HEK293 (cell line): Measurements from ENCODE around the gene CD2AP.

Experiments used
- CTCF ChIA-PET: fragments of 350-600 bp; formaldehyde crosslinking; extraction: SDS; loops from one replicate; lab custom pipeline; 2021; ENCODE audit warnings: antibody characterized with exemption; lab: Yijun Ruan, JAX
- POLR2A ChIA-PET: fragments of 300-600 bp; formaldehyde crosslinking; extraction: SDS; loops from one replicate; lab custom pipeline; 2020; ENCODE audit warnings: antibody characterized with exemption, inconsistent platforms; lab: Yijun Ruan, JAX
- H3K27ac ChIP-seq: fragments of 200-500 bp; sonication (Bioruptor generic); 2 replicates; pipeline ENCODE4 v1.5.1; 2014; ENCODE audit warnings: low read depth, low read length, control low read depth, inconsistent platforms; ENCODE audit errors: extremely low read depth
- H3K36me3 ChIP-seq, 2 experiments: fragments of 200-500 bp in 1 of 2; sonication (Bioruptor generic) in 1 of 2; 1 replicate in 1 of 2; 2 replicates in 1 of 2; pipeline ENCODE4 v1.5.1; 2014 to 2017; ENCODE audit warnings: inconsistent platforms in 2 of 2, low read length in 2 of 2; ENCODE audit not compliant: control insufficient read depth in 2 of 2, insufficient read depth in 1 of 2
- H3K4me1 ChIP-seq: fragments of 200-500 bp; sonication (Bioruptor generic); 2 replicates; pipeline ENCODE4 v1.5.1; 2014; ENCODE audit warnings: mild to moderate bottlenecking, low read length, inconsistent platforms; ENCODE audit not compliant: control insufficient read depth, insufficient read depth
- H3K4me3 ChIP-seq: 2 replicates; pipeline ENCODE4 v1.5.1; 2011; ENCODE audit warnings: low read depth, mild to moderate bottlenecking, control low read depth, low read length, moderate library complexity
- H3K9me3 ChIP-seq: fragments of 200-500 bp; sonication (Bioruptor generic); 2 replicates; pipeline ENCODE4 v1.5.1; 2014; ENCODE audit warnings: low read depth, low read length, inconsistent platforms; ENCODE audit not compliant: control insufficient read depth, insufficient read depth
- KLF7 ChIP-seq: fragments of 450-650 bp; formaldehyde crosslinking; IDR thresholded peaks from 2 replicates; pipeline ENCODE4 v1.5.1; 2016; ENCODE audit warnings: missing biosample characterization, missing genetic modification characterization, borderline replicate concordance
- OSR2 ChIP-seq: fragments of 450-650 bp; formaldehyde crosslinking; IDR thresholded peaks from 2 replicates; pipeline ENCODE4 v1.5.1; 2016; ENCODE audit warnings: missing biosample characterization, missing genetic modification characterization
- SCRT1 ChIP-seq: fragments of 450-650 bp; formaldehyde crosslinking; IDR thresholded peaks from 2 replicates; pipeline ENCODE4 v1.5.1; 2016; ENCODE audit warnings: missing biosample characterization, missing genetic modification characterization, borderline replicate concordance
- SETDB1 ChIP-seq: IDR thresholded peaks from one replicate; pipeline ENCODE4 v1.6.1; 2017; ENCODE audit warnings: mild to moderate bottlenecking, low read length, moderate library complexity, mixed read lengths; ENCODE audit not compliant: insufficient read length
- ZBTB17 ChIP-seq: fragments of 450-650 bp; formaldehyde crosslinking; IDR thresholded peaks from 2 replicates; pipeline ENCODE4 v1.5.1; 2016; ENCODE audit warnings: missing biosample characterization, missing genetic modification characterization
- ZEB2 ChIP-seq: fragments of 450-650 bp; formaldehyde crosslinking; IDR thresholded peaks from 2 replicates; pipeline ENCODE4 v1.5.1; 2016; ENCODE audit warnings: missing biosample characterization, missing genetic modification characterization
- ZNF114 ChIP-seq: fragments of 450-650 bp; formaldehyde crosslinking; IDR thresholded peaks from 2 replicates; pipeline ENCODE4 v1.5.0; 2017; ENCODE audit warnings: missing biosample characterization, missing genetic modification characterization
- ZNF132 ChIP-seq: fragments of 450-650 bp; formaldehyde crosslinking; IDR thresholded peaks from 2 replicates; pipeline ENCODE4 v1.5.1; 2017; ENCODE audit warnings: missing biosample characterization, missing genetic modification characterization, borderline replicate concordance
- ZNF391 ChIP-seq: fragments of 450-650 bp; formaldehyde crosslinking; IDR thresholded peaks from 2 replicates; pipeline ENCODE4 v1.5.1; 2016; ENCODE audit warnings: low read depth, missing biosample characterization, missing genetic modification characterization, borderline replicate concordance
- ZNF404 ChIP-seq: fragments of 450-650 bp; formaldehyde crosslinking; IDR thresholded peaks from 2 replicates; pipeline ENCODE4 v1.5.1; 2017; ENCODE audit warnings: missing biosample characterization, missing genetic modification characterization
- ZNF426 ChIP-seq: fragments of 450-650 bp; formaldehyde crosslinking; IDR thresholded peaks from 2 replicates; pipeline ENCODE4 v1.5.1; 2017; ENCODE audit warnings: missing biosample characterization, missing genetic modification characterization, mild to moderate bottlenecking, inconsistent platforms, moderate library complexity
- ZNF433 ChIP-seq: fragments of 450-650 bp; formaldehyde crosslinking; IDR thresholded peaks from 2 replicates; pipeline ENCODE4 v1.5.1; 2016; ENCODE audit warnings: missing biosample characterization, missing genetic modification characterization, low read depth
- ZNF521 ChIP-seq: fragments of 450-650 bp; formaldehyde crosslinking; IDR thresholded peaks from 2 replicates; pipeline ENCODE4 v1.5.1; 2017; ENCODE audit warnings: missing biosample characterization, mild to moderate bottlenecking, missing genetic modification characterization
- ZNF544 ChIP-seq: fragments of 450-650 bp; formaldehyde crosslinking; IDR thresholded peaks from 2 replicates; pipeline ENCODE4 v1.5.0; 2017; ENCODE audit warnings: missing biosample characterization, missing genetic modification characterization
- ZNF571 ChIP-seq: fragments of 450-650 bp; formaldehyde crosslinking; IDR thresholded peaks from 2 replicates; pipeline ENCODE4 v1.5.0; 2017; ENCODE audit warnings: missing biosample characterization, missing genetic modification characterization
- ZNF624 ChIP-seq: fragments of 450-650 bp; formaldehyde crosslinking; IDR thresholded peaks from 2 replicates; pipeline ENCODE4 v1.5.1; 2017; ENCODE audit warnings: missing biosample characterization, missing genetic modification characterization
- ZNF776 ChIP-seq: fragments of 450-650 bp; formaldehyde crosslinking; IDR thresholded peaks from 2 replicates; pipeline ENCODE4 v1.5.0; 2017; ENCODE audit warnings: missing biosample characterization, missing genetic modification characterization, borderline replicate concordance
- ZNF830 ChIP-seq: fragments of 450-650 bp; IDR thresholded peaks from 2 replicates; pipeline ENCODE4 v1.5.0; 2018; ENCODE audit warnings: missing biosample characterization, missing genetic modification characterization, low read depth, mild to moderate bottlenecking, moderate library complexity
- TF ChIP-seq, protein P1 (sequence below): fragments of 450-650 bp; formaldehyde crosslinking; IDR thresholded peaks from 2 replicates; pipeline ENCODE4 v1.5.1; 2016; ENCODE audit warnings: missing biosample characterization, missing genetic modification characterization
- TF ChIP-seq, protein P2 (sequence below): fragments of 450-650 bp; formaldehyde crosslinking; IDR thresholded peaks from 2 replicates; pipeline ENCODE4 v1.5.1; 2016; ENCODE audit warnings: missing biosample characterization, missing genetic modification characterization
- TF ChIP-seq, protein P3 (sequence below): fragments of 450-650 bp; formaldehyde crosslinking; IDR thresholded peaks from 2 replicates; pipeline ENCODE4 v1.5.1; 2017; ENCODE audit warnings: missing biosample characterization, missing genetic modification characterization
- TF ChIP-seq, protein P4 (sequence below): fragments of 450-650 bp; IDR thresholded peaks from 2 replicates; pipeline ENCODE4 v1.5.1; 2018; ENCODE audit warnings: missing biosample characterization, mild to moderate bottlenecking, missing genetic modification characterization

CD2AP gene

DNA sequence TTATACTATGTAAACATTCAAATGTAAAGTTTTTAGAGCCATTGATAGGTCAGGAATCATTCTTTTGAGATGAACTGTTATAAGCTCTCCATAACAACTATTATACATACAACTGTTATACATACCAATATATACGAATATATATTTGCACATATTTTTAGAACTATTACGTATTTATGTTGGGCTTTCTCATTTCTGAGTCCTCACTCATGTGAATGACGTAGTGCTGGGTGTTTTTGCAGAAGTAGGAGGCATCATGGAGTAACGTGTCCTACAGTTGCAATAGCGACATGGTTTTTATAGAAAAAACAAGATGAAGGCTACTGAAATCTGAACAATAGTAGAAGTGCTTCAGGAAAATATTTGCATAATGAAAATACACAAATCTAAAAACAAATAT is 184.4 kb downstream of the CD2AP start:
- TF ChIP-seq ZNF776 (tag by site-specific recombination) (no peak), ZNF624 (tag by site-specific recombination) (no peak), ZNF521 (tag by site-specific recombination) (no peak), ZNF404 (tag by site-specific recombination) (no peak), ZBTB17 (no peak), ZNF830 (no peak)
- TF ChIP-seq, all 188 proteins: peak for 0
- POLR2A ChIA-PET: no interaction called here
- no peaks in the 10 kb centered on the region for H3K9me3 ChIP-seq
- H3K27ac ChIP-seq: no peak overlapping the region
- CTCF ChIA-PET: interaction anchor here (1.0 kb wide), 1 partner anchor 10 kb away, joined by 3 read pairs; no protein-coding TSS in a partner anchor
- no peak overlapping the region for H3K4me3 ChIP-seq
- H3K36me3 ChIP-seq: no peaks in the 10 kb centered on the region
- no peaks in the 10 kb centered on the region for H3K4me1 ChIP-seq

DNA sequence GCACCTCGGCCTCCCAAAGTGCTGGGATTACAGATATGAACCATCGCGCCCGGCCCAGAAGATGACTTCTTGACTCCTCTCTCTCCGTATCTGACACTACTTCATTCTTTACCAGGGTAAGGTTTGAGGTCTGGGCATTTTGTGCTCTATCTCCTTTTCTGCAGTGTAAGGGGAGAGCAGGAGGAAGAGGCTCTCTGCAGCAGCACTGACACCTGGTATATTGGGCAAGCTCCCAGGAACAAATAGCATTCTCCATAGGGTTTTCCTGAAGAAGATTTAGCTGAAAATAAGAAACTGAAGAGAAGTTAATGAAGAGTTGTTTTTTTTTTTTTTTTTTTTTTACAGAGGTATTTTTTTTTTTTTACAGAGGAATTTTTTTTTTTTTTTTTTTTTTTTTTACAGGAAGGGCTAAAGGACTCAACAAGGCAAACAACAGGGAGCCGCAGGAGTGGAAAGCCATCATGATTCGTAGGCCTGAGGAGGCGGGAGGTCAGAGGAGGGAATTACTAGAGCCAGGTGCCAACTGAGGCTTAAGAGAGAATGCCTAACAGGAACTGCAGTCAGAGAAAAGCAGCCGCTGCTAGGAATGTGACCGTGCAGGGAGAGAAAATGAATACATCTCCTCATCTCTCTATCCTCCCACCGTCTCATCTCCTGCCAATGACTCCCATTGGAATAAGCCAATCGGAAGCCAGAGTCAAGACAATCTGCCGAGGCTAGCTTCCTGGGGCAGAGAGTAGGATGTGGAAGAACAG is 186.1 kb downstream of the CD2AP start:
- no peaks in the 10 kb centered on the region for H3K36me3 ChIP-seq
- POLR2A ChIA-PET: no interaction called here
- no peak overlapping the region for H3K27ac ChIP-seq
- H3K4me1 ChIP-seq: no peaks in the 10 kb centered on the region
- TF ChIP-seq ZNF114 (tag by site-specific recombination) (no peak), ZNF433 (tag by site-specific recombination) (no peak), ZEB2 (tag by site-specific recombination) (no peak), ZNF571 (tag by site-specific recombination) (no peak), OSR2 (tag by site-specific recombination) (no peak), ZNF391 (tag by site-specific recombination) (no peak), KLF7 (tag by site-specific recombination) (no peak), SETDB1 (no peak), ZNF132 (no peak), ZNF544 (tag by site-specific recombination) (no peak), ZNF426 (tag by site-specific recombination) (no peak), SCRT1 (tag by site-specific recombination) (no peak)
- TF ChIP-seq, protein P1, sequence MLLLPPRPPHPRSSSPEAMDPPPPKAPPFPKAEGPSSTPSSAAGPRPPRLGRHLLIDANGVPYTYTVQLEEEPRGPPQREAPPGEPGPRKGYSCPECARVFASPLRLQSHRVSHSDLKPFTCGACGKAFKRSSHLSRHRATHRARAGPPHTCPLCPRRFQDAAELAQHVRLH (tag by site-specific recombination): no peak
- TF ChIP-seq, protein P2, sequence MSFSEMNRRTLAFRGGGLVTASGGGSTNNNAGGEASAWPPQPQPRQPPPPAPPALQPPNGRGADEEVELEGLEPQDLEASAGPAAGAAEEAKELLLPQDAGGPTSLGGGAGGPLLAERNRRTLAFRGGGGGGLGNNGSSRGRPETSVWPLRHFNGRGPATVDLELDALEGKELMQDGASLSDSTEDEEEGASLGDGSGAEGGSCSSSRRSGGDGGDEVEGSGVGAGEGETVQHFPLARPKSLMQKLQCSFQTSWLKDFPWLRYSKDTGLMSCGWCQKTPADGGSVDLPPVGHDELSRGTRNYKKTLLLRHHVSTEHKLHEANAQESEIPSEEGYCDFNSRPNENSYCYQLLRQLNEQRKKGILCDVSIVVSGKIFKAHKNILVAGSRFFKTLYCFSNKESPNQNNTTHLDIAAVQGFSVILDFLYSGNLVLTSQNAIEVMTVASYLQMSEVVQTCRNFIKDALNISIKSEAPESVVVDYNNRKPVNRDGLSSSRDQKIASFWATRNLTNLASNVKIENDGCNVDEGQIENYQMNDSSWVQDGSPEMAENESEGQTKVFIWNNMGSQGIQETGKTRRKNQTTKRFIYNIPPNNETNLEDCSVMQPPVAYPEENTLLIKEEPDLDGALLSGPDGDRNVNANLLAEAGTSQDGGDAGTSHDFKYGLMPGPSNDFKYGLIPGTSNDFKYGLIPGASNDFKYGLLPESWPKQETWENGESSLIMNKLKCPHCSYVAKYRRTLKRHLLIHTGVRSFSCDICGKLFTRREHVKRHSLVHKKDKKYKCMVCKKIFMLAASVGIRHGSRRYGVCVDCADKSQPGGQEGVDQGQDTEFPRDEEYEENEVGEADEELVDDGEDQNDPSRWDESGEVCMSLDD (tag by site-specific recombination): no peak
- TF ChIP-seq, protein P3, sequence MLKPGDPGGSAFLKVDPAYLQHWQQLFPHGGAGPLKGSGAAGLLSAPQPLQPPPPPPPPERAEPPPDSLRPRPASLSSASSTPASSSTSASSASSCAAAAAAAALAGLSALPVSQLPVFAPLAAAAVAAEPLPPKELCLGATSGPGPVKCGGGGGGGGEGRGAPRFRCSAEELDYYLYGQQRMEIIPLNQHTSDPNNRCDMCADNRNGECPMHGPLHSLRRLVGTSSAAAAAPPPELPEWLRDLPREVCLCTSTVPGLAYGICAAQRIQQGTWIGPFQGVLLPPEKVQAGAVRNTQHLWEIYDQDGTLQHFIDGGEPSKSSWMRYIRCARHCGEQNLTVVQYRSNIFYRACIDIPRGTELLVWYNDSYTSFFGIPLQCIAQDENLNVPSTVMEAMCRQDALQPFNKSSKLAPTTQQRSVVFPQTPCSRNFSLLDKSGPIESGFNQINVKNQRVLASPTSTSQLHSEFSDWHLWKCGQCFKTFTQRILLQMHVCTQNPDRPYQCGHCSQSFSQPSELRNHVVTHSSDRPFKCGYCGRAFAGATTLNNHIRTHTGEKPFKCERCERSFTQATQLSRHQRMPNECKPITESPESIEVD (tag by site-specific recombination): no peak
- TF ChIP-seq, protein P4, sequence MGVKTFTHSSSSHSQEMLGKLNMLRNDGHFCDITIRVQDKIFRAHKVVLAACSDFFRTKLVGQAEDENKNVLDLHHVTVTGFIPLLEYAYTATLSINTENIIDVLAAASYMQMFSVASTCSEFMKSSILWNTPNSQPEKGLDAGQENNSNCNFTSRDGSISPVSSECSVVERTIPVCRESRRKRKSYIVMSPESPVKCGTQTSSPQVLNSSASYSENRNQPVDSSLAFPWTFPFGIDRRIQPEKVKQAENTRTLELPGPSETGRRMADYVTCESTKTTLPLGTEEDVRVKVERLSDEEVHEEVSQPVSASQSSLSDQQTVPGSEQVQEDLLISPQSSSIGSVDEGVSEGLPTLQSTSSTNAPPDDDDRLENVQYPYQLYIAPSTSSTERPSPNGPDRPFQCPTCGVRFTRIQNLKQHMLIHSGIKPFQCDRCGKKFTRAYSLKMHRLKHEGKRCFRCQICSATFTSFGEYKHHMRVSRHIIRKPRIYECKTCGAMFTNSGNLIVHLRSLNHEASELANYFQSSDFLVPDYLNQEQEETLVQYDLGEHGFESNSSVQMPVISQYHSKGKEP (tag by site-specific recombination): no peak
- TF ChIP-seq, all 188 proteins: peak for 0
- CTCF ChIA-PET: interaction anchor here (0.8 kb wide), 1 partner anchor 20 kb away, joined by 3 read pairs; no protein-coding TSS in a partner anchor
- H3K4me3 ChIP-seq: no peak overlapping the region
- H3K9me3 ChIP-seq: no peaks in the 10 kb centered on the region
